GM19043 (cell line): Measurements from ENCODE around the gene PLXNA1.
A peak's percentile ranks its signal among the peaks of the same experiment; 100 is the strongest.

Source experiments
- ATAC-seq: cut with Tn5 transposase; IDR thresholded peaks from one replicate; pipeline ENCODE4 v1.9.1; 2021; ENCODE audit warnings: low read depth; ENCODE audit not compliant: unreplicated experiment

Gene PLXNA1

DNA sequence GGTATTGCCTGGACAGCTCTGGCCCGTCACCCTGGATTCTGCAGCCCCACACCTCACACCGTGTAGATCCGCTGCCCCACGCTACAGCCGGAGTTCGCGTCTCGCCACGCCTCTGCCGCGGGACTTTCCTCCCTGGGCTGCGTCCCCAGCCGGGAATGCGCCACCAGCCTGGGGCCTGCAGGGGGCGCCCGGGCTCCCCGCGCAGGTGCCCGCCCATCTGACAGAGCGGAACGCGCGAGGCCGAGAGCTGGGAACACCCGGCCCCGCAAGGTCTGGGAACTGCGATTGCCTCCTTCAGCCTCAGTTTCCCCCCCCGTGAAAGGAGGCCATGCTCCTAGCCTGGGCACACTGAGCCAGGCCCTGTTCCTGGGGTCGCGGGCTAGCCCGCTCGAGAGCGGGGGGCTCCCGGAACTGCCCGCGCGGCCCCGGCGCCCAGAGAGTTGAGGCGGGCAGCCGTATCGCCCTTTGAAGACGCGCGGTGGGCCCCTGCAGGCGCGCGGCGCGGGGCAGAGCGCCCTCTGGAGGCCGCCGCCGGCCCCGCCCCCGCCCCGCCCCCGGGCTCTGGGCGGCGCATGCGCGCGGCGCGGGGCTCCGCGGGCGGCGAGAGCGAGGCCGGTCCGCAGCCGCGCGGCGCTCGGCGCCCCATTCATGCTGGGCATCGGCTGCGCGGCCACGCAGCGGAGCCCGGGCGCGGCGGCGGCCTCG lies at the start of gene PLXNA1:
Gene PLXNA1 (plus strand): TSS at position 645 of the 705 bp plus-strand sequence. CDS start 5,479 bp downstream, outside the sequence.
- peak; percentile 56 for ATAC-seq

DNA sequence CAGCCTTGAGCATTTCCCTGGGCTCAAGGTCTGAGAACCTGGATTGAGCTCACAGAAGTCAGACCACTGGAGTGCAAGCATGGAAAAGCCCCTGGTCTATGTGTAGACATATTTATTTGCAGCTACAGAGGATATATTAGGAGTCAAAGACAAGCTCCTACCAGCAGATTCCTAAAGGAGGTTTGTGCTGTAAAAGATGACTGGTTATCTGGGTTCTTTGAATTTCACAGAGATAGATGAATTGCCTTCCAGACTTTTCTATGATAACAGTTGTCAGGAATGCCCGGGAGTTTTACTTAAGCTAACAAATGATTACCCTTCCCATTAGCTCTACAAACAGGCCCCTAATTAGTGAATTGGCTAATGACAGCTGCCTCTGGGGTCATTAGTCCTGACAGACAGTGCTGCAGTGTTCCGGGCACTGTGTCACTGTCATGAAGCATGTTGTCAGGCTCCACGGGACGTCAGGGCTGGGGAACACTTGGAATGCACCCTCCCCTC lies 48.8 kb upstream of the PLXNA1 start:
- ATAC-seq, result no peak

DNA sequence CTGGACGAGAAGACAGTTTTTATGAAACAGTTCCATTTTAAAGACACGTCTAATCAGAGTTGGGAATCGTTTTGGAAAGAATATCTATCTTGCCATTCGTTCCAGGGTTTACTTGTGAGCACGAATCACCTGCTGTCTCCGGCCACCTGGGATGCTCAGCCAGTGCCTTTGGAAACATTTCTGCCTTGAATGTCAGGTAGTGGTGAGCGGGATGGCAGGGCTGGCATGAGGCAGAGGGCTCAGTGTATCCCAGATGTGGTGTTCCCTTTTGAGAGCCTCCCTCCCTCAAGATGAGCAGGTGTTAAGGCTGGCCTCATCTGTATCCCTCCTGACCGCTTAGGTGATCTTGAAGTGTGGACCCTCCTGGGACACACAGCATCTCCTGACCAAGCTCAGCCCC lies 47.9 kb upstream of the PLXNA1 start:
- ATAC-seq, result no peak

GRCh38 chr3:126935756-126936509 lies 47.0 kb upstream of the PLXNA1 start:
- ATAC-seq, result no peak

DNA sequence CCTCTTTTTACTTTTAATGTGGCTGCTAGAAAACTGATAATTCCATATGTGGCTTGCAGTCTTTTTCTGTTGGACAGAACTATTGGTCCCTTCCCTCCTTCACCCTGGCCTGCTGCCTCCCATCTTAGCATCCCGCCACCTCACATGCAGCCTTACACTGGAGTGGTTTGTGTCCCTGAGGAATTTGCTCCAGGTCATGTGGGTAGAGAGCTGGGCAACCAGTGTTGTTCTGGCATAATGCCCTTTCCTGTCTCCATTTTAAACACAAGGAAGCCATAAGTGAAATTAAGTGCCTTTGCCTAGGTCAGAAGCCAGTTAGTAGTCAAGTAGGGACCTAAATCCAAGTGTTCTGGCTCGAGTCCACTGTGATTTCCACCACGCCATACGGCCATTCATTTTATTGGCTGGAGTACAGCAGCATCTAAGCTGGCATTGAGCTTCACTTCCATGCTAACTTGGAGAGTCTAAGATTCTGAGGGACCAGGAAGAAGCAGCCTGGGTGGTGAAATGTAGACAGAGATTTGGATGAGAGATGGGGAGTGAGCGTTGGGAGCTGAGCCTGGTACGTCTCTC lies 46.0 kb upstream of the PLXNA1 start:
- no peak for ATAC-seq

- no peak for ATAC-seq
Measured at GRCh38 chr3:126937533-126937932, 45.4 kb upstream of the PLXNA1 start.

- no peak for ATAC-seq
Measured at GRCh38 chr3:126937973-126938372, 44.9 kb upstream of the PLXNA1 start.

DNA sequence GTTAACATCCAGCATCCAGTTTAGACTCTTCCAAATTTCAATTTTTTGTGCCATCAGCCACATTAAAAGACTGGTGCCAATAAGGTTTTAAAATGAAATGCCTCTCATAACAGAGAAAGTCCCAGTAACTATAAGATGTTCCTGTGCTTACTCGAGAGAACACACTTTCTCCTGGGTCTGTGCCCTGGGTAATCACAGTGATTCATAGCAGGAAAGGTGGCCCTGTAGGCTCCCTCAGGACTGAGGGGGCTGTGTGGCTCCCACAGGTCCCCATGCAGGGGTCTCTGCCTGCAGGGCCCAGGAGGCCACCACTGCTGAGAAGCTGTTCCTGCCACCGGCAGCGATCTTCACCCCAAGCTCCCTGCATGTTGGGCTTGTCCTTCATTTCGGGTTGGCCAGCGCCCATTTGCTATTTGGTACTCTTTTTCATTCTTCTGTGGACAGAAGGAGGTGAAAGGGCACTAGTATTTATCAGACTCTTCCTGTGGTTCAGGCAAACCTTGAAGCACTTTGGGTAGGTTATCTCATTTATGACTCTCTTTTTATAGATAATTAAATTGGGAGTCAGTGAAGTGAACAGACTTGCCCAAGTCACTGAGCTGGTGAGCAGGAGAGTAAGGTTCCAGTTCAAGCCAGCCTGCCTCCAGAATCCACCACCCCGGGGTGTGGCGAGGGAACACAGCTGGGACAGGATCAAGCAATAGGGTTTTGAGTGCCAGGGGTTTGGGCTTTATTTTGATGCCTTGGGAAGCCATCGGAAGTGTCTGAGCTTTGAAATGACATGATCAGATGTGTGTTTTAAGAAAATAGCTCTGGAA lies 44.2 kb upstream of the PLXNA1 start:
- no peak for ATAC-seq

DNA sequence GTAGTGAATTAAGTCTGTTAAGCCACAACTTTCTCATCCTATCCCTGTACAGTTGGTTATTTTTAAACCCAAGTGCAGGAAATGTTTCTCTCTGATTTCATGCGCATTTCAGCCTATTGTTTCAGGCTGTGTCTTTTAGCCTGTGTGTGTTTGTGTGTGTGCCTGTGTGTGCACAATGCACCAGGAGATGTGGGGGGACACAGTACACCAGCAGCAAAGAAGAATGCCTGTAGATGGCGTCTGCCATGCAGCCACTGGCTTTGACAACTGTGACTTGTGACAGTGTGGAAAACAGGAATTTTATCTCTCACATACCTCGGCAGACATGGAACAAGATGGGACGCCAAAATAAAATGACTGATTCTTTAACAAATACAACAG lies 43.6 kb upstream of the PLXNA1 start:
- ATAC-seq, result no peak

- ATAC-seq, result no peak
Measured at GRCh38 chr3:126939733-126940132, 43.2 kb upstream of the PLXNA1 start.

- no peak for ATAC-seq
Measured at GRCh38 chr3:126941721-126942270, 41.1 kb upstream of the PLXNA1 start.

- ATAC-seq, result no peak
Measured at GRCh38 chr3:126944089-126944965, 38.6 kb upstream of the PLXNA1 start.

GRCh38 chr3:126945171-126945721 lies 37.7 kb upstream of the PLXNA1 start:
- no peak for ATAC-seq

- ATAC-seq, result no peak
Measured at GRCh38 chr3:126945891-126946290, 37.0 kb upstream of the PLXNA1 start.

DNA sequence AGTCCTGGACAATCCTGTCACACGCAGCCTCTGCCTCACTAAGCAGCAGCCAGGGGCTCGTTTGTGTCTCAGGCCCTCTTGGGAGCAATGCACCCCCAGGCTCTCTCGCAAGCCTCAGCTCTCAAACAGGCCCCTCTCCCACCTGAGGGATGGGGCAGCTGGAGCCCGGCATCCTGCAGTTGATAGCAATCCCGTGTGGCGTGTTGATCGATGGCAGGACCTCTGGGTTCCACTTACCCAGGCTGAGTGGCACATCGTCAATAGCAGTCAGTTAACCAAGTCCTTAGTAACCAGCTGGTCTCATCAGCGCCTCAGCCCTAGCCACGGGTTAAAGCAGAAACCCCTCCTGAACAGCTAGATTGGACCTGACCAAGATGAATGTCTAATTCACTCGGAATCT lies 36.5 kb upstream of the PLXNA1 start:
- no peak for ATAC-seq

GRCh38 chr3:126947429-126947828 lies 35.5 kb upstream of the PLXNA1 start:
- ATAC-seq, result no peak

DNA sequence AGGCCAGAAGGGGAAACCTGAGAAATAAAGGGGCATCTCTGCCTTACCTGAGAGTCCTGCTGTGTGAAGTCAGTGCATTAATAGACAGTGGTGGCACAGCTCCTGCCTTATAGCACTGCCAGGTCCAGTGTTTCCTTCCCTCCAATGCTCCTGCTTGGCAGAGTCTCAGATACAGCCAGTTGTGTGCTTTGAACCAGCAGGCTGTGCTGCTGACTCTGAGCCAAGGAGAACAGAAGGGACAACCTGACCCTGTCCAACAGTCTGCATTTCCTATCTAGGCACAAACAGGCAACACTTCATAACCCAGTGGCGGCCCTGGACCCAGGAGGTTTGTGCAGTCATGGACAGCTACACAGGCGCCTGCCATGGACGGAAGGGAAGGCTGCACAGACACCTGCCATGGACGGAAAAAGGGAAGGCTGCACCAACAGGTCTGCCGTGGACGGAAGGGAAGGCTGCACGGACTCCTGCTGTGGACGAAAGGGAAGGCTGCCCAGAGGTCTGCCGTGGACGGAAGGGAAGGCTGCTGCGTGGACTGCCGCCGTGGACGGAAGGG lies 33.9 kb upstream of the PLXNA1 start:
- ATAC-seq, result no peak

DNA sequence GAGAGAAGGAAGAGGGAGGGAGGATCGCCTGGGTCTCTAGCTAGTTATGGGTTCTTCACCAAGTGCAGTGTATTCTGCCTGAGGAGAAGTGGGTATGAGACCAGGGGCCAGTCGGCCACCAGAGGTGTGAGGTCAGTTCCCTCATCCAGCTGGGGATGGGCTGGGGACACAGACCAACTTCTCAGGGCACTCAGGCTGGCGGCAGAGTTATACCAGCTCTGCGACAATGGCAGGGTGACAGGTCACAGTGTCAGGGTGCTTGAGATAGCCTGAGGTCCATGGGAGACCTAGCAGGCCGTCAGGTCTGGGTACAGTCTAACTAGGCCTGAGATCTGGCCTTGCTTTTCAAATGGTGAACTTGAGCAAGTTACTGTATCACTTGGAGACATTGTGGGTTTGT lies 31.4 kb upstream of the PLXNA1 start:
- ATAC-seq, result no peak
